ENCODE measurements around the gene ADAMTS10. TPM values are rescaled to one million over a fixed set of nuclear protein-coding genes. Genes with fewer than 3 reads are reported as not detected.
"Not testable (repeated sequence)": the region's sequence is repeated elsewhere in the genome, so short reads cannot be mapped to it uniquely, and the experiment has no call there.

Gene ADAMTS10
- total and polyA plus RNA-seq, 4 donors: 18.8 to 264 (median 123) TPM

DNA sequence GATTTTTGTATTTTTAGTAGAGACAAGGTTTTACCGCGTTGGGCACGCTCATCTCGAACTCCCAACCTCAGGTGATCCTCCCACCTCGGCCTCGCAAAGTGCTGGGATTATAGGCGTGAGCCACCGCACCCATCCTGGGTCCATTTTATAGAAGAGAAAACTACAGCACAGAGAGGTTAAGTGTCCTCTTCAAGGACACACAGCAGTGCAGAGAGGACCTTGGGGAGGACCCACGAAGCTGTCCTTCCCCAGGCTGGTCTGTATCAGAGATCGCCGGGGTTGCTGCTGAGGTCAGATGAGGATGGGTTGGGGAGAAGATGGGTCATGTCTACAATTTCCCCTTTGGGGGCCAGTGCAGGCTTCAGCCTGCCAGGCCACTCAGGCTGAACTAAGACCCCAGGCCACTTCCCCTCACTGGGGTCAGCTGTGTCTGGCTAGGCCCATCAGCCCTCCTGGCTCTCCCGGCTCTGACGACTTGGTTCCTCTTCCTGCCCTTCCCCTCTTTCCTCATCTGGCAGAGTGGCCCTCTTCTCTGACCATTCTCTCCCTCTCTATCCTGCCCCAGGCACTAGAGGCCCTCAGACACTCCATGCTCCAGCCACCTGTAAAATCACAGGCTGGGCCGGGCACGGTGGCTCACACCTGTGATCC is 42.9 kb downstream of the ADAMTS10 start:
- H3K27me3 ChIP-seq (ENCODE audit: control insufficient read depth in 1 of 2, insufficient read depth in 2 of 2, low read length in 1 of 2): no peaks in the 10 kb centered on the region
- peak; percentile 51 for ATAC-seq (ENCODE audit: low FRiP score)
- H3K27ac ChIP-seq (ENCODE audit: low read depth in 1 of 2, low read length in 2 of 2): no peak overlapping the region
- no peaks in the 10 kb centered on the region for H3K4me1 ChIP-seq (ENCODE audit: control insufficient read depth in 1 of 2, insufficient read depth in 2 of 2, low read length in 2 of 2)
- 84 to 92% methylated on average over 15 of the region's 15 CpGs for WGBS, 2 donors
- DNase-seq: peak in 1 of 2 donors; percentile 82
- H3K36me3 ChIP-seq (ENCODE audit: control insufficient read depth in 1 of 2, insufficient read depth in 2 of 2, low read length in 1 of 2): no peaks in the 10 kb centered on the region
- no peak overlapping the region for H3K4me3 ChIP-seq (ENCODE audit: low read length in 2 of 2)
- H3K9me3 ChIP-seq (ENCODE audit: control insufficient read depth, low read length): no peaks in the 10 kb centered on the region
- intact Hi-C loops (cut with DNase I): no loop called here

- H3K4me3 ChIP-seq (ENCODE audit: low read length in 2 of 2): no peak overlapping the region
- 64 to 70% methylated on average over 7 of the region's 7 CpGs for WGBS, 2 donors
- H3K27me3 ChIP-seq (ENCODE audit: control insufficient read depth in 1 of 2, insufficient read depth in 2 of 2, low read length in 1 of 2): no peaks in the 10 kb centered on the region
- ATAC-seq (ENCODE audit: low FRiP score) (no peak), DNase-seq (no peak)
- H3K9me3 ChIP-seq (ENCODE audit: control insufficient read depth, low read length): no peaks in the 10 kb centered on the region
- no peak overlapping the region for H3K27ac ChIP-seq (ENCODE audit: low read depth in 1 of 2, low read length in 2 of 2)
- intact Hi-C loops (cut with DNase I): no loop called here
- no peaks in the 10 kb centered on the region for H3K36me3 ChIP-seq (ENCODE audit: control insufficient read depth in 1 of 2, insufficient read depth in 2 of 2, low read length in 1 of 2)
- H3K4me1 ChIP-seq (ENCODE audit: control insufficient read depth in 1 of 2, insufficient read depth in 2 of 2, low read length in 2 of 2): no peaks in the 10 kb centered on the region
These were observed 43.7 kb downstream of the ADAMTS10 start for GRCh38 chr19:8566855-8567254.

DNA sequence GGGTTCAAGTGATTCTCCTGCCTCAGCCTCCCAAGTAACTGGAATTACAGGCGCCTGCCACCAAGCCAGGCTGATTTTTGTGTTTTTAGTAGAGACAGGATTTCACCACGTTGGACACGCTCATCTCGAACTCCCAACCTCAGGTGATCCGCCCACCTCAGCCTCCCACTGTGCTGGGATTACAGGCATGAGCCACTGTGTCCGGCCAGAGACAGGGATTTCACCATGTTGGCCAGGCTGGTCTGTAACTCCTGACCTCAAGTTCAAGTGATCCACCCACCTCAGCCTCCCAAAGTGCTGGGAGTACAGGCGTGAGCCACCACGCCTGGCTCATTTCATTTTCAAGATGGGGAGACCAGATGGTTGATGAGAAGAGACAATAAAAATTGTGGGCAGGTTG is 45.6 kb downstream of the ADAMTS10 start:
- H3K4me3 ChIP-seq (ENCODE audit: low read length in 2 of 2); H3K9me3 ChIP-seq (ENCODE audit: control insufficient read depth, low read length); H3K36me3 ChIP-seq (ENCODE audit: control insufficient read depth in 1 of 2, insufficient read depth in 2 of 2, low read length in 1 of 2); H3K27me3 ChIP-seq (ENCODE audit: control insufficient read depth in 1 of 2, insufficient read depth in 2 of 2, low read length in 1 of 2); DNase-seq; intact Hi-C loops (cut with DNase I); H3K4me1 ChIP-seq (ENCODE audit: control insufficient read depth in 1 of 2, insufficient read depth in 2 of 2, low read length in 2 of 2); ATAC-seq (ENCODE audit: low FRiP score); H3K27ac ChIP-seq (ENCODE audit: low read depth in 1 of 2, low read length in 2 of 2): not testable (repeated sequence)
- WGBS, 2 donors: 86 to 88% methylated on average over 8 of the region's 8 CpGs

DNA sequence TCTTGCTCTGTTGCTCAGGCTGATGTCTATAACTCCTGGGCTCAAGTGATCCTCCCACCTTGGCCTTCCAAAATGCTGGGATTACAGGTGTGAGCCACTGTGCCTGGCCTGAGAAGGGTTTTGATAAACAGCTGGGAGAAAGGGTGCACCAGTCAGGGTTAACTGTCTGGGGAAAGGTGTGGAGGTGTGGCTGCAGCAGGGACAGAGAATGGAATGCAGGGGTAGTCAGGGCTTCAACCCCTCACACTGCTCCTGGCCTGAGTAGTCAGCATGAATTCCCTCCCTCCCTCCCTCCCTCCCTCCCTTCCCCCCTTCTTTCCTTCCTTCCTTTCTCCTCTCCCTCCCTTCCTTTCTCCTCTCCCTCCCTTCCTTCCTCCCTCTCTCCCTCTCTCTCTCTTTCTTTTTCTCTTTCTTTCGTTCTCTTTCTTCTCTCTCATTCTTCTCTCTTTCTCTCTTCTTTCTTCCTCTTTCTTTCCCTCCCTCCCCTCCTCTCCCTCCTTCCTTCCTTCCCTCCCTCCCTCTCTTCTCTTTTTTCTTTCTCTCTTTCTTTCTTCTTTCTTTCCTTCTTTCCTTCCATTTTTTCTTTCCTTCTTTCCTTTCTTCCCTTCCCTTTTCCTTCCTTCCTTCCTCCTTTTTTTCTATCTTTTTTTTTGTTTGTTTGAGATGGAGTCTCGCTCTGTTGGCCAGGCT is 49.3 kb downstream of the ADAMTS10 start:
- Histone ChIP-seq H3K27ac (ENCODE audit: low read depth in 1 of 2, low read length in 2 of 2) (no peak overlapping the region), H3K36me3 (ENCODE audit: control insufficient read depth in 1 of 2, insufficient read depth in 2 of 2, low read length in 1 of 2) (no peaks in the 10 kb centered on the region), H3K9me3 (ENCODE audit: control insufficient read depth, low read length) (no peaks in the 10 kb centered on the region), H3K4me3 (ENCODE audit: low read length in 2 of 2) (no peak overlapping the region), H3K4me1 (ENCODE audit: control insufficient read depth in 1 of 2, insufficient read depth in 2 of 2, low read length in 2 of 2) (no peaks in the 10 kb centered on the region), H3K27me3 (ENCODE audit: control insufficient read depth in 1 of 2, insufficient read depth in 2 of 2, low read length in 1 of 2) (no peaks in the 10 kb centered on the region)
- DNase-seq (no peak), ATAC-seq (ENCODE audit: low FRiP score) (no peak)
- WGBS, 2 donors: 65 to 68% methylated on average over 2 of the region's 2 CpGs
- intact Hi-C loops (cut with DNase I): no loop called here

GRCh38 chr19:8558325-8558724 is 52.2 kb downstream of the ADAMTS10 start:
- Histone ChIP-seq H3K27ac (ENCODE audit: low read depth in 1 of 2, low read length in 2 of 2) (no peak overlapping the region), H3K4me3 (ENCODE audit: low read length in 2 of 2) (no peak overlapping the region), H3K9me3 (ENCODE audit: control insufficient read depth, low read length) (no peaks in the 10 kb centered on the region), H3K4me1 (ENCODE audit: control insufficient read depth in 1 of 2, insufficient read depth in 2 of 2, low read length in 2 of 2) (no peaks in the 10 kb centered on the region), H3K36me3 (ENCODE audit: control insufficient read depth in 1 of 2, insufficient read depth in 2 of 2, low read length in 1 of 2) (no peaks in the 10 kb centered on the region), H3K27me3 (ENCODE audit: control insufficient read depth in 1 of 2, insufficient read depth in 2 of 2, low read length in 1 of 2) (no peaks in the 10 kb centered on the region)
- 65 to 70% methylated on average over 2 of the region's 2 CpGs for WGBS, 2 donors
- DNase-seq: no peak
- intact Hi-C loops (cut with DNase I): no loop called here
- ATAC-seq (ENCODE audit: low FRiP score): no peak

DNA sequence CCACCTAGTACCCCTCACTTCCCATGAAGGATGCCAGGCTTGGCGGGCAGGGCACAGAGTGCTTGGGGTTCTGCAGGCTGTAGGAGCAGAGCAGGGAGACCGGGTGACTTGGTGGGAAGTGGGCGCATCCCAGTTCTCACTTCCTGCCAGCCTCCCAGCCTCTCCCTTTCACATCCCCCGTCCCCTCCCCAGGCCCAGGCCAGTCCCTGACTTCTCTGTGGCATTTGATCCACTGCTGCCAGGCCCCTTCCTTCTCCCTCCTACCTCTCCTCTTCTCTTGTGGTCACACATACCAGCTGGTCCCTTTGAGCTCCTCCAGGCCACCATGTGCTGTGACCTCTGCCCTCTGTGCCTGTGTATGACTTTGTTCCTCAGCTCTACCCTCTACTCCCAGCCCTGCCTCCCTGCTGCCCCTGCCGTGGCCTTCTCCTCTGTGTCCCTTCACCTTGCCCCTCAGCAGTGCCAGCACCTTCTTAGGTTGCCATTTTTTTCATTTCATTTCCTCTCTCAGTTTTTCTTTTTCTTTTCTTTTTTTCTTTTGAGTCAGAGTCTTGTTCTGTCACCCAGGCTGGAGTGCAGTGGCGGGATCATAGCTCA is 52.8 kb downstream of the ADAMTS10 start:
- intact Hi-C loops (cut with DNase I): no loop called here
- H3K36me3 ChIP-seq (ENCODE audit: control insufficient read depth in 1 of 2, insufficient read depth in 2 of 2, low read length in 1 of 2): no peaks in the 10 kb centered on the region
- no peak overlapping the region for H3K4me3 ChIP-seq (ENCODE audit: low read length in 2 of 2)
- WGBS, 2 donors: 76% methylated on average over 6 of the region's 6 CpGs
- DNase-seq (no peak), ATAC-seq (ENCODE audit: low FRiP score) (no peak)
- H3K9me3 ChIP-seq (ENCODE audit: control insufficient read depth, low read length): no peaks in the 10 kb centered on the region
- H3K4me1 ChIP-seq (ENCODE audit: control insufficient read depth in 1 of 2, insufficient read depth in 2 of 2, low read length in 2 of 2): no peaks in the 10 kb centered on the region
- no peak overlapping the region for H3K27ac ChIP-seq (ENCODE audit: low read depth in 1 of 2, low read length in 2 of 2)
- no peaks in the 10 kb centered on the region for H3K27me3 ChIP-seq (ENCODE audit: control insufficient read depth in 1 of 2, insufficient read depth in 2 of 2, low read length in 1 of 2)

DNA sequence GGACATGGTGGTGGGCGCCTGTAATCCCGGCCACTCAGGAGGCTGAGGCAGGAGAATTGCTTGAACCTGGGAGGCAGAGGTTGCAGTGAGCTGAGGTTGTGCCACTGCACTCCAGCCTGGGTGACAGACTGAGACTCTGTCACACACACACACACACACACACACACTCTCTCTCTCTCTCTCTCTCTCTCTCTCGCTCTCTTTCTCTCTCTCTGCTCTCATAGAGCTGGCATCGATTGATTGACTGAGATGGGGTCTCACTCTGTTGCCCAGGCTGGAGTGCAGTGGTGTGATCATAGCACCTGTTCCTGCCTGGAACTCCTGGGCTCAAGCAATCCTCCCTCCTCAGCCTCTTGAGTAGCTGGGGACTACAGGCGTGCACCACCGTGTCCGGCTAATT is 56.8 kb downstream of the ADAMTS10 start:
- H3K27me3 ChIP-seq (ENCODE audit: control insufficient read depth in 1 of 2, insufficient read depth in 2 of 2, low read length in 1 of 2); ATAC-seq (ENCODE audit: low FRiP score); H3K27ac ChIP-seq (ENCODE audit: low read depth in 1 of 2, low read length in 2 of 2); DNase-seq; H3K36me3 ChIP-seq (ENCODE audit: control insufficient read depth in 1 of 2, insufficient read depth in 2 of 2, low read length in 1 of 2); H3K4me3 ChIP-seq (ENCODE audit: low read length in 2 of 2); H3K4me1 ChIP-seq (ENCODE audit: control insufficient read depth in 1 of 2, insufficient read depth in 2 of 2, low read length in 2 of 2); H3K9me3 ChIP-seq (ENCODE audit: control insufficient read depth, low read length); intact Hi-C loops (cut with DNase I): not testable (repeated sequence)
- 86 to 93% methylated on average over 7 of the region's 7 CpGs for WGBS, 2 donors

- Histone ChIP-seq H3K4me3 (ENCODE audit: low read length in 2 of 2) (no peak overlapping the region), H3K36me3 (ENCODE audit: control insufficient read depth in 1 of 2, insufficient read depth in 2 of 2, low read length in 1 of 2) (no peaks in the 10 kb centered on the region), H3K9me3 (ENCODE audit: control insufficient read depth, low read length) (no peaks in the 10 kb centered on the region), H3K27me3 (ENCODE audit: control insufficient read depth in 1 of 2, insufficient read depth in 2 of 2, low read length in 1 of 2) (no peaks in the 10 kb centered on the region), H3K4me1 (ENCODE audit: control insufficient read depth in 1 of 2, insufficient read depth in 2 of 2, low read length in 2 of 2) (no peaks in the 10 kb centered on the region), H3K27ac (ENCODE audit: low read depth in 1 of 2, low read length in 2 of 2) (no peak overlapping the region)
- intact Hi-C loops (cut with DNase I): no loop called here
- 76 to 78% methylated on average over 10 of the region's 10 CpGs for WGBS, 2 donors
- DNase-seq (no peak), ATAC-seq (ENCODE audit: low FRiP score) (no peak)
These were observed 57.7 kb downstream of the ADAMTS10 start for GRCh38 chr19:8552810-8553209.

- Histone ChIP-seq H3K4me3 (ENCODE audit: low read length in 2 of 2) (no peak overlapping the region), H3K9me3 (ENCODE audit: control insufficient read depth, low read length) (no peaks in the 10 kb centered on the region), H3K27ac (ENCODE audit: low read depth in 1 of 2, low read length in 2 of 2) (no peak overlapping the region), H3K36me3 (ENCODE audit: control insufficient read depth in 1 of 2, insufficient read depth in 2 of 2, low read length in 1 of 2) (no peaks in the 10 kb centered on the region), H3K4me1 (ENCODE audit: control insufficient read depth in 1 of 2, insufficient read depth in 2 of 2, low read length in 2 of 2) (no peaks in the 10 kb centered on the region), H3K27me3 (ENCODE audit: control insufficient read depth in 1 of 2, insufficient read depth in 2 of 2, low read length in 1 of 2) (no peaks in the 10 kb centered on the region)
- no peak for ATAC-seq (ENCODE audit: low FRiP score)
- 92 to 93% methylated on average over 15 of the region's 15 CpGs for WGBS, 2 donors
- intact Hi-C loops (cut with DNase I): no loop called here
- no peak for DNase-seq
These were observed 60.4 kb downstream of the ADAMTS10 start for GRCh38 chr19:8550070-8550469.
